GM23338 (cell line): ENCODE results near the gene SLC6A11. TPM values are rescaled to one million over a fixed set of nuclear protein-coding genes. Genes with fewer than 3 reads are reported as not detected.

Experiments
- ATAC-seq: fragments of 200-7000 bp; cut with Tn5 transposase; 3 replicates; pipeline ENCODE4 v1.9.1; 2020
- DNase-seq: peaks from one replicate; pipeline ENCODE4 v3.0.0-alpha.2; 2015; ENCODE audit warnings: low spot score
- H2AFZ ChIP-seq: fragments of 200-600 bp; sonication (generic); 2 replicates; pipeline ENCODE4 v1.8.0; 2016; ENCODE audit warnings: antibody characterized with exemption, mild to moderate bottlenecking, moderate library complexity
- H3F3A ChIP-seq: fragments of 200-600 bp; sonication (generic); replicated peaks from 2 replicates; pipeline ENCODE4 v1.8.0; 2017; ENCODE audit warnings: antibody characterized with exemption, mixed run types, low read depth
- H3K27ac ChIP-seq: fragments of 200-600 bp; sonication (generic); 2 replicates; pipeline ENCODE4 v1.6.1; 2016; ENCODE audit warnings: low read depth
- H3K27me3 ChIP-seq: fragments of 200-600 bp; sonication (generic); 2 replicates; pipeline ENCODE4 v1.8.0; 2016; ENCODE audit warnings: mild to moderate bottlenecking, mixed run types, moderate library complexity; ENCODE audit not compliant: insufficient read depth
- H3K36me3 ChIP-seq: fragments of 200-600 bp; sonication (generic); 2 replicates; pipeline ENCODE4 v1.8.0; 2016; ENCODE audit warnings: mild to moderate bottlenecking; ENCODE audit not compliant: insufficient read depth
- H3K4me1 ChIP-seq: fragments of 200-600 bp; sonication (generic); 2 replicates; pipeline ENCODE4 v1.8.0; 2016; ENCODE audit warnings: mild to moderate bottlenecking, moderate library complexity; ENCODE audit not compliant: insufficient read depth
- H3K4me2 ChIP-seq: fragments of 200-600 bp; sonication (generic); 2 replicates; pipeline ENCODE4 v1.7.1; 2017; ENCODE audit warnings: mixed run types
- H3K4me3 ChIP-seq: fragments of 200-600 bp; sonication (generic); 2 replicates; pipeline ENCODE4 v1.6.1; 2016; ENCODE audit warnings: mixed run types
- H3K79me2 ChIP-seq: fragments of 200-600 bp; sonication (generic); replicated peaks from 2 replicates; pipeline ENCODE4 v1.8.0; 2017; ENCODE audit warnings: mild to moderate bottlenecking; ENCODE audit not compliant: insufficient read depth
- H3K9me2 ChIP-seq: fragments of 200-600 bp; sonication (generic); 2 replicates; pipeline ENCODE4 v1.8.0; 2017; ENCODE audit not compliant: insufficient read depth
- H4K20me1 ChIP-seq: fragments of 200-600 bp; sonication (generic); replicated peaks from 2 replicates; pipeline ENCODE4 v1.8.0; 2017; ENCODE audit warnings: mild to moderate bottlenecking; ENCODE audit not compliant: insufficient read depth
- H3K27ac Mint-ChIP-seq: 2 replicates; pipeline ENCODE4 v1.8.0; 2020; ENCODE audit warnings: inconsistent platforms, mild to moderate bottlenecking, moderate library complexity, mixed read lengths
- H3K27me3 Mint-ChIP-seq: 3 replicates; pipeline ENCODE4 v1.8.0; 2022; ENCODE audit warnings: low read depth, mild to moderate bottlenecking, moderate library complexity, mixed read lengths, inconsistent platforms; ENCODE audit not compliant: insufficient read depth, poor library complexity
- H3K36me3 Mint-ChIP-seq: 3 replicates; pipeline ENCODE4 v1.8.0; 2021; ENCODE audit warnings: low read depth, mild to moderate bottlenecking, inconsistent platforms, moderate library complexity, mixed read lengths
- H3K4me1 Mint-ChIP-seq: 3 replicates; pipeline ENCODE4 v1.8.0; 2020; ENCODE audit warnings: mild to moderate bottlenecking, inconsistent platforms, mixed read lengths
- H3K4me3 Mint-ChIP-seq: 3 replicates; pipeline ENCODE4 v1.8.0; 2021; ENCODE audit warnings: moderate library complexity, mild to moderate bottlenecking, inconsistent platforms, mixed read lengths
- H3K9me3 Mint-ChIP-seq: 3 replicates; pipeline ENCODE4 v1.8.0; 2020; ENCODE audit warnings: moderate library complexity, mild to moderate bottlenecking, inconsistent platforms, mixed read lengths
- CREB1 ChIP-seq: fragments of 250-450 bp; sonication (Bioruptor Pico); IDR thresholded peaks from 2 replicates; pipeline ENCODE4 v1.5.0; 2020; ENCODE audit warnings: low read depth, mild to moderate bottlenecking, moderate library complexity
- EZH2 ChIP-seq: fragments of 200-600 bp; sonication (generic); IDR thresholded peaks from one replicate; pipeline ENCODE4 v1.8.0; 2017; ENCODE audit warnings: antibody characterized with exemption, mild to moderate bottlenecking, low read depth; ENCODE audit not compliant: unreplicated experiment
- EZH2phosphoT487 ChIP-seq: fragments of 200-600 bp; sonication (generic); IDR thresholded peaks from one replicate; pipeline ENCODE4 v1.8.1; 2018; ENCODE audit warnings: antibody characterized with exemption; ENCODE audit not compliant: unreplicated experiment
- JUNB ChIP-seq: IDR thresholded peaks from one replicate; pipeline ENCODE4 v1.6.1; 2016; ENCODE audit warnings: antibody characterized with exemption; ENCODE audit not compliant: unreplicated experiment
- NANOG ChIP-seq: IDR thresholded peaks from 2 replicates; pipeline ENCODE4 v1.6.1; 2016; ENCODE audit warnings: antibody characterized with exemption, borderline replicate concordance
- POLR2AphosphoS5 ChIP-seq: IDR thresholded peaks from 2 replicates; pipeline ENCODE4 v1.6.1; 2016; ENCODE audit warnings: antibody characterized with exemption, low read depth
- STAT1 ChIP-seq: IDR thresholded peaks from one replicate; pipeline ENCODE4 v1.6.1; 2016; ENCODE audit warnings: antibody characterized with exemption; ENCODE audit not compliant: unreplicated experiment
- ZNF114 ChIP-seq: fragments of 250-450 bp; sonication (Bioruptor Pico); IDR thresholded peaks from 2 replicates; pipeline ENCODE4 v1.5.0; 2020; ENCODE audit warnings: mild to moderate bottlenecking, moderate library complexity
- ZNF331 ChIP-seq: fragments of 250-450 bp; sonication (Bioruptor Pico); IDR thresholded peaks from 2 replicates; pipeline ENCODE4 v1.5.0; 2020; ENCODE audit warnings: low read depth, mild to moderate bottlenecking, moderate library complexity
- polyA plus RNA-seq: library from polyadenylated mRNA; unstranded; fragments of >200 nt; fragmentation: Nextera tagmentation; extraction: Ambion mirVana; gene quantifications from 2 replicates; pipeline ENCODE4 v1.2.1, GENCODE V29; 2016
- total RNA-seq: library from RNA; depleted of rRNA; stranded (reverse); fragments of >200 nt; shearing (Covaris generic); gene quantifications from 2 replicates; pipeline ENCODE4 v1.2.3, GENCODE V29; 2014
- TF ChIP-seq, protein P1 (sequence below): IDR thresholded peaks from one replicate; pipeline ENCODE4 v1.6.1; 2018; ENCODE audit warnings: antibody characterized with exemption; ENCODE audit not compliant: unreplicated experiment
- TF ChIP-seq, protein P2 (sequence below), 2 experiments: fragments of 200-600 bp in 1 of 2; sonication (generic) in 1 of 2; conservative IDR thresholded peaks; 2 replicates each; pipeline versions ENCODE4 v1.5.1 to v1.6.1; 2016 to 2017; ENCODE audit warnings: antibody characterized with exemption in 2 of 2, low read depth in 2 of 2, mild to moderate bottlenecking in 2 of 2, moderate library complexity in 1 of 2
- TF ChIP-seq, protein P3 (sequence below): IDR thresholded peaks from 2 replicates; pipeline ENCODE4 v1.6.1; 2016; ENCODE audit warnings: antibody characterized with exemption

Gene SLC6A11
- total and polyA plus RNA-seq, 2 experiments from 2014 or later, result 0.47 to 1.1 TPM

DNA sequence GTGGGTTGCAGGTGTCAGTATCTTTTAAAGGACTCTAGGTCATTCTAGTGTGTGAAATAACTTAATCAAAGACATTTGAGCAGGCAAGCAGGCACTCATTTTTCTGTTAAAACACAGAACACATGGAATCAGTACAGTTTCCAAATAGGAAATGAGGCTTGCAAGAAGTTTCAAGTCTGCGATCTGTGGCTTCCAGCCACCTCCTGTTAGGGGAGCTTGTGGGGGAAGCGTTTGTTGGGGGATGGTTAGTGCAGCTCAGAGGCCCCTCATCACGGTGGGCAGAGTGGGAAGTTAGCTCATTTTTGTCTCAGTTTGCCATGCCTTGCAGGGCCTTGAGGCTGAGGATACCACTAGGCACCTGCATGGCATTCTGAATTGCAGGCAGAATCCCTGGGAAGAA is 59.9 kb downstream of the SLC6A11 start (continued):
- TF ChIP-seq, protein P1, sequence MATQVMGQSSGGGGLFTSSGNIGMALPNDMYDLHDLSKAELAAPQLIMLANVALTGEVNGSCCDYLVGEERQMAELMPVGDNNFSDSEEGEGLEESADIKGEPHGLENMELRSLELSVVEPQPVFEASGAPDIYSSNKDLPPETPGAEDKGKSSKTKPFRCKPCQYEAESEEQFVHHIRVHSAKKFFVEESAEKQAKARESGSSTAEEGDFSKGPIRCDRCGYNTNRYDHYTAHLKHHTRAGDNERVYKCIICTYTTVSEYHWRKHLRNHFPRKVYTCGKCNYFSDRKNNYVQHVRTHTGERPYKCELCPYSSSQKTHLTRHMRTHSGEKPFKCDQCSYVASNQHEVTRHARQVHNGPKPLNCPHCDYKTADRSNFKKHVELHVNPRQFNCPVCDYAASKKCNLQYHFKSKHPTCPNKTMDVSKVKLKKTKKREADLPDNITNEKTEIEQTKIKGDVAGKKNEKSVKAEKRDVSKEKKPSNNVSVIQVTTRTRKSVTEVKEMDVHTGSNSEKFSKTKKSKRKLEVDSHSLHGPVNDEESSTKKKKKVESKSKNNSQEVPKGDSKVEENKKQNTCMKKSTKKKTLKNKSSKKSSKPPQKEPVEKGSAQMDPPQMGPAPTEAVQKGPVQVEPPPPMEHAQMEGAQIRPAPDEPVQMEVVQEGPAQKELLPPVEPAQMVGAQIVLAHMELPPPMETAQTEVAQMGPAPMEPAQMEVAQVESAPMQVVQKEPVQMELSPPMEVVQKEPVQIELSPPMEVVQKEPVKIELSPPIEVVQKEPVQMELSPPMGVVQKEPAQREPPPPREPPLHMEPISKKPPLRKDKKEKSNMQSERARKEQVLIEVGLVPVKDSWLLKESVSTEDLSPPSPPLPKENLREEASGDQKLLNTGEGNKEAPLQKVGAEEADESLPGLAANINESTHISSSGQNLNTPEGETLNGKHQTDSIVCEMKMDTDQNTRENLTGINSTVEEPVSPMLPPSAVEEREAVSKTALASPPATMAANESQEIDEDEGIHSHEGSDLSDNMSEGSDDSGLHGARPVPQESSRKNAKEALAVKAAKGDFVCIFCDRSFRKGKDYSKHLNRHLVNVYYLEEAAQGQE, result no peak
- no peak for TF ChIP-seq STAT1
- no peak for TF ChIP-seq EZH2phosphoT487
- no peak for TF ChIP-seq ZNF114 (CRISPR knock-in tag)
- no peak for TF ChIP-seq ZNF331 (CRISPR knock-in tag)
- no peak for TF ChIP-seq JUNB
- TF ChIP-seq, protein P2, sequence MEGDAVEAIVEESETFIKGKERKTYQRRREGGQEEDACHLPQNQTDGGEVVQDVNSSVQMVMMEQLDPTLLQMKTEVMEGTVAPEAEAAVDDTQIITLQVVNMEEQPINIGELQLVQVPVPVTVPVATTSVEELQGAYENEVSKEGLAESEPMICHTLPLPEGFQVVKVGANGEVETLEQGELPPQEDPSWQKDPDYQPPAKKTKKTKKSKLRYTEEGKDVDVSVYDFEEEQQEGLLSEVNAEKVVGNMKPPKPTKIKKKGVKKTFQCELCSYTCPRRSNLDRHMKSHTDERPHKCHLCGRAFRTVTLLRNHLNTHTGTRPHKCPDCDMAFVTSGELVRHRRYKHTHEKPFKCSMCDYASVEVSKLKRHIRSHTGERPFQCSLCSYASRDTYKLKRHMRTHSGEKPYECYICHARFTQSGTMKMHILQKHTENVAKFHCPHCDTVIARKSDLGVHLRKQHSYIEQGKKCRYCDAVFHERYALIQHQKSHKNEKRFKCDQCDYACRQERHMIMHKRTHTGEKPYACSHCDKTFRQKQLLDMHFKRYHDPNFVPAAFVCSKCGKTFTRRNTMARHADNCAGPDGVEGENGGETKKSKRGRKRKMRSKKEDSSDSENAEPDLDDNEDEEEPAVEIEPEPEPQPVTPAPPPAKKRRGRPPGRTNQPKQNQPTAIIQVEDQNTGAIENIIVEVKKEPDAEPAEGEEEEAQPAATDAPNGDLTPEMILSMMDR (conservative IDR thresholded peaks at IDR 0.05; ENCODE audit: low read depth in 2 of 2), result no peak

DNA sequence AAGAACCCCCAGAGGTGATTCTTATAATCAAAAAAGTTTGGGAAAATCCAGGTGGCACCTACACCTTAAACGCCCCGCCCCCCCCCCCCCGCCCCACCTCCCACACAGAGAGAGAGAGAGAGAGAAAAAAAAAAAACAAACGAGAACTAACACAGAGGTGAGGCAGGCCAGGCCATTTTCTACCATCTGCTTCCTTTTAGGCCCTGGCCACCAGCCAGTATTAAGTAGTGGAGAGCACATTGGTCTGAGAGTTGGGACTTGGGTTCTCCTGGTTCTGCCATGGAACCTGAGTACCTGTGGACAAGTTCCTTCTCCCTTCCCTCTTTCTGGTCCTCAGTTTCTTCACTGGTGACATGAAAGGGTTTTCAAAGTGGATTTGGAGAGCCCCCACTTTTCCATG is 60.6 kb downstream of the SLC6A11 start:
- Mint-ChIP-seq H3K9me3 (no peaks in the 10 kb centered on the region), H3K36me3 (no peaks in the 10 kb centered on the region), H3K27me3 (peaks cover 54% of the 10 kb centered on the region), H3K27ac (no peak overlapping the region), H3K4me1 (peaks cover 6% of the 10 kb centered on the region; the same call in 2 of the 3 replicates), H3K4me3 (no peak overlapping the region)
- Histone ChIP-seq H3K27ac (no peak overlapping the region), H4K20me1 (no peaks in the 10 kb centered on the region; the same call in 1 of the 2 replicates), H3K27me3 (peaks cover 54% of the 10 kb centered on the region), H3K4me1 (no peaks in the 10 kb centered on the region), H3K79me2 (no peaks in the 10 kb centered on the region), H3K9me2 (no peaks in the 10 kb centered on the region), H3K4me3 (no peak overlapping the region), H3K36me3 (no peaks in the 10 kb centered on the region), H3K4me2 (no peak overlapping the region), H2AFZ (no peak overlapping the region), H3F3A (no peaks in the 10 kb centered on the region)
- DNase-seq (no peak), ATAC-seq (no peak)
- TF ChIP-seq JUNB (no peak), ZNF331 (CRISPR knock-in tag) (no peak), POLR2AphosphoS5 (no peak), EZH2 (no peak), NANOG (no peak), EZH2phosphoT487 (no peak), CREB1 (CRISPR knock-in tag) (no peak), STAT1 (no peak), ZNF114 (CRISPR knock-in tag) (no peak)
- TF ChIP-seq, protein P1, result no peak
- TF ChIP-seq, protein P3, sequence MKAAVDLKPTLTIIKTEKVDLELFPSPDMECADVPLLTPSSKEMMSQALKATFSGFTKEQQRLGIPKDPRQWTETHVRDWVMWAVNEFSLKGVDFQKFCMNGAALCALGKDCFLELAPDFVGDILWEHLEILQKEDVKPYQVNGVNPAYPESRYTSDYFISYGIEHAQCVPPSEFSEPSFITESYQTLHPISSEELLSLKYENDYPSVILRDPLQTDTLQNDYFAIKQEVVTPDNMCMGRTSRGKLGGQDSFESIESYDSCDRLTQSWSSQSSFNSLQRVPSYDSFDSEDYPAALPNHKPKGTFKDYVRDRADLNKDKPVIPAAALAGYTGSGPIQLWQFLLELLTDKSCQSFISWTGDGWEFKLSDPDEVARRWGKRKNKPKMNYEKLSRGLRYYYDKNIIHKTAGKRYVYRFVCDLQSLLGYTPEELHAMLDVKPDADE, result no peak
- TF ChIP-seq, protein P2 (conservative IDR thresholded peaks at IDR 0.05; ENCODE audit: low read depth in 2 of 2), result no peak
